Right lobe of liver (tissue), 6 donors: ENCODE measurements around the gene ALDH18A1. TPM values are rescaled to one million over a fixed set of nuclear protein-coding genes. Genes with fewer than 3 reads are reported as not detected.

ENCODE experiments used
- ATAC-seq, 4 donors: fragments of 200-7000 bp; cut with Tn5 transposase; one replicate each; pipeline ENCODE4 v1.9.1; 2020; ENCODE audit warnings: mild to moderate bottlenecking in 4 of 4, moderate library complexity in 4 of 4
- DNase-seq, 3 donors: peaks; one replicate each; pipeline ENCODE4 v3.0.0-alpha.2; 2020
- H3K27ac ChIP-seq, 3 donors: fragments of 200-600 bp; one replicate each; pipeline ENCODE4 v1.8.0; 2022
- H3K27me3 ChIP-seq, 2 donors: fragments of 200-600 bp; one replicate each; pipeline ENCODE4 v1.8.0; 2022
- H3K36me3 ChIP-seq, 4 donors: fragments of 200-600 bp; sonication (generic) in 1 of 4; one replicate each; pipeline versions ENCODE4 v1.5.1 to v1.8.0; 2017 to 2022; ENCODE audit warnings: control low read depth in 1 of 4
- H3K4me1 ChIP-seq, 4 donors: fragments of 200-600 bp; sonication (generic) in 1 of 4; one replicate each; pipeline versions ENCODE4 v1.5.1 to v1.8.0; 2017 to 2022; ENCODE audit warnings: control low read depth in 1 of 4
- H3K4me3 ChIP-seq, 3 donors: fragments of 200-600 bp; one replicate each; pipeline ENCODE4 v1.8.0; 2022
- H3K9me3 ChIP-seq, 4 donors: fragments of 200-600 bp; sonication (generic) in 1 of 4; one replicate each; pipeline versions ENCODE4 v1.5.1 to v1.8.0; 2017 to 2022; ENCODE audit warnings: control low read depth in 1 of 4
- CTCF ChIP-seq, 4 donors: fragments of 200-600 bp in 3 of 4; fragments of 450-650 bp in 1 of 4; IDR thresholded peaks; one replicate each; pipeline versions ENCODE4 v1.5.1 to v1.8.0; 2016 to 2022; ENCODE audit warnings: antibody characterized with exemption in 4 of 4, mild to moderate bottlenecking in 2 of 4
- POLR2A ChIP-seq: fragments of 450-650 bp; IDR thresholded peaks from one replicate; pipeline ENCODE4 v1.6.1; 2017; ENCODE audit warnings: antibody characterized with exemption, mild to moderate bottlenecking
- WGBS: methylation state at CpG from one replicate; pipeline ENCODE4 v1.1.6; 2018; ENCODE audit warnings: low coverage, low lambda C conversion rate; ENCODE audit not compliant: insufficient coverage; ENCODE audit errors: missing lambda C conversion rate; 5-methylcytosine and 5-hydroxymethylcytosine counted together
- intact Hi-C, 2 donors: fragments of 100-400 bp; cut with DNase I; formaldehyde crosslinking; loops; one replicate each; pipeline versions ENCODE4 v1.11.2 to v1.14.1; 2022
- total RNA-seq, 6 experiments: library from RNA; depleted of rRNA in 2 of 6; stranded (reverse); fragments of >200 nt in 2 of 6; fragmentation: NEBNext Ultra II Directional in 3 of 6; extraction: Animal tissue kit (Norgen Biotek cat#: 25700) in 3 of 6; gene quantifications; one replicate each; pipeline versions ENCODE4 v1.1.0 to v1.2.4, GENCODE V29; 2016 to 2023
- donor health status: DM: no; HTN: yes; CAD: no.
- donor health status: DM: no; HTN: no; CAD: no.
- donor health status: DM: no; HTN: no; CAD: no.
- donor health status: DM: no; HTN: yes; CAD: no.
- donor health status: DM: no; HTN: yes; CAD: no.

Gene ALDH18A1
- total RNA-seq, 6 experiments from 2014 or later, result 28.4 to 41.2 (median 34.4) TPM

GRCh38 chr10:95605163-95605562 lies 51.3 kb downstream of the ALDH18A1 start:
- H3K27me3 ChIP-seq, result no peaks in the 10 kb centered on the region
- peaks cover 0 to 23% (median 9%) of the 10 kb centered on the region in 4 donors for H3K36me3 ChIP-seq
- no peaks in the 10 kb centered on the region for H3K9me3 ChIP-seq
- DNase-seq, result no peak
- H3K27ac ChIP-seq, result no peak overlapping the region
- H3K4me1 ChIP-seq, result no peaks in the 10 kb centered on the region
- WGBS, result no CpG with 5 or more reads among the region's 3 CpGs
- no peak for TF ChIP-seq CTCF (IDR thresholded peaks at IDR 0.05)
- no peak for TF ChIP-seq POLR2A
- intact Hi-C loops, result loop anchor here in 1 of 2 donors (10.0 kb wide), 1 partner anchor 220 kb away; no protein-coding TSS in a partner anchor
- ATAC-seq, result no peak
- H3K4me3 ChIP-seq, result no peak overlapping the region

- no peak overlapping the region for H3K27ac ChIP-seq
These were observed 51.9 kb downstream of the ALDH18A1 start for GRCh38 chr10:95604630-95605029.

GRCh38 chr10:95602382-95602781 lies 54.1 kb downstream of the ALDH18A1 start:
- TF ChIP-seq POLR2A (no peak), CTCF (IDR thresholded peaks at IDR 0.05) (no peak)
- DNase-seq, result no peak
- no peaks in the 10 kb centered on the region for H3K4me1 ChIP-seq
- H3K9me3 ChIP-seq, result no peaks in the 10 kb centered on the region
- no peak for ATAC-seq
- intact Hi-C loops, result loop anchor here (5.0 to 10.0 kb wide), 3 partner anchors 170 to 218 kb away; no protein-coding TSS in a partner anchor
- H3K36me3 ChIP-seq, result no peaks in the 10 kb centered on the region
- no peak overlapping the region for H3K4me3 ChIP-seq
- H3K27me3 ChIP-seq, result no peaks in the 10 kb centered on the region
- 42% methylated on average over 5 of the region's 6 CpGs for WGBS
- H3K27ac ChIP-seq, result no peak overlapping the region

More at GRCh38 chr10:95604630-95605029, 51.9 kb downstream of the ALDH18A1 start:
- Histone ChIP-seq H3K27me3 (no peaks in the 10 kb centered on the region), H3K9me3 (no peaks in the 10 kb centered on the region), H3K4me1 (no peaks in the 10 kb centered on the region), H3K36me3 (peaks cover 0 to 18% (median 7%) of the 10 kb centered on the region in 4 donors), H3K4me3 (no peak overlapping the region)
- no peak for DNase-seq
- TF ChIP-seq POLR2A (no peak), CTCF (IDR thresholded peaks at IDR 0.05) (no peak)
- no peak for ATAC-seq
- intact Hi-C loops, result loop anchor here (5.0 to 10.0 kb wide), 3 partner anchors 172 to 220 kb away; no protein-coding TSS in a partner anchor

GRCh38 chr10:95601116-95601719 lies 55.3 kb downstream of the ALDH18A1 start:
- intact Hi-C loops, result loop anchor here (5.0 to 10.0 kb wide), 3 partner anchors 169 to 216 kb away; no protein-coding TSS in a partner anchor
- Histone ChIP-seq H3K27me3 (no peaks in the 10 kb centered on the region), H3K27ac (no peak overlapping the region), H3K4me3 (no peak overlapping the region), H3K36me3 (no peaks in the 10 kb centered on the region), H3K4me1 (no peaks in the 10 kb centered on the region), H3K9me3 (no peaks in the 10 kb centered on the region)
- 38% methylated on average over 5 of the region's 6 CpGs for WGBS
- ATAC-seq, result peak; percentile 99
- TF ChIP-seq CTCF (IDR thresholded peaks at IDR 0.05) (peak; percentile 93 to 96 (median 94)), POLR2A (no peak)
- peak; percentile 66 to 82 (median 75) for DNase-seq
